CD14-positive monocyte (primary cell): ENCODE measurements around the gene RERE. TPM values are rescaled to one million over a fixed set of nuclear protein-coding genes. Genes with fewer than 3 reads are reported as not detected.

ENCODE experiments used
- DNase-seq, 3 donors: peaks; one replicate each; pipeline ENCODE4 v3.0.0-alpha.2; 2011 to 2022
- H2AFZ ChIP-seq: 2 replicates; pipeline ENCODE4 v1.6.0; 2012; ENCODE audit warnings: mild to moderate bottlenecking, low read depth, low read length, inconsistent platforms; ENCODE audit not compliant: insufficient read depth, poor library complexity, severe bottlenecking
- H3K27ac ChIP-seq, 2 donors: 1 replicate in 1 of 2; 2 replicates in 1 of 2; pipeline ENCODE4 v1.5.1; 2012 to 2013; ENCODE audit warnings: low read length in 2 of 2, control low read depth in 1 of 2, inconsistent platforms in 1 of 2, low read depth in 1 of 2, mild to moderate bottlenecking in 1 of 2
- H3K27me3 ChIP-seq, 2 donors: one replicate each; pipeline versions ENCODE4 v1.6.0 to v1.6.1; 2011 to 2013; ENCODE audit warnings: low read length in 2 of 2; ENCODE audit not compliant: control insufficient read depth in 2 of 2, insufficient read depth in 2 of 2
- H3K36me3 ChIP-seq, 2 donors: replicated peaks in 1 of 2; 1 replicate in 1 of 2; 2 replicates in 1 of 2; pipeline versions ENCODE4 v1.5.1 to v1.6.1; 2012 to 2013; ENCODE audit warnings: low read length in 2 of 2, control low read depth in 1 of 2, inconsistent platforms in 1 of 2, mild to moderate bottlenecking in 1 of 2; ENCODE audit not compliant: insufficient read depth in 2 of 2, control insufficient read depth in 1 of 2
- H3K4me1 ChIP-seq, 2 donors: 1 replicate in 1 of 2; 2 replicates in 1 of 2; pipeline versions ENCODE4 v1.5.1 to v1.6.1; 2012 to 2013; ENCODE audit warnings: low read length in 2 of 2, control low read depth in 1 of 2, inconsistent platforms in 1 of 2, mild to moderate bottlenecking in 1 of 2, moderate library complexity in 1 of 2; ENCODE audit not compliant: insufficient read depth in 2 of 2, control insufficient read depth in 1 of 2
- H3K4me2 ChIP-seq: replicated peaks from 2 replicates; pipeline ENCODE3; 2012; ENCODE audit warnings: low read length, moderate library complexity, mild to moderate bottlenecking; ENCODE audit not compliant: poor library complexity, severe bottlenecking; ENCODE audit errors: extremely low read depth
- H3K4me3 ChIP-seq, 3 experiments: fragments of 200-600 bp in 1 of 3; sonication (generic) in 1 of 3; replicated peaks in 1 of 3; 1 replicate in 2 of 3; 2 replicates in 1 of 3; pipeline ENCODE4 v1.5.1; 2011 to 2013; ENCODE audit warnings: low read length in 3 of 3, mild to moderate bottlenecking in 3 of 3, control low read depth in 2 of 3, low read depth in 2 of 3, inconsistent platforms in 1 of 3, moderate library complexity in 1 of 3
- H3K79me2 ChIP-seq: 2 replicates; pipeline ENCODE4 v1.6.0; 2012; ENCODE audit warnings: mild to moderate bottlenecking, control low read depth, inconsistent platforms, low read length, moderate library complexity; ENCODE audit not compliant: insufficient read depth
- H3K9ac ChIP-seq: 2 replicates; pipeline ENCODE4 v1.6.0; 2017; ENCODE audit warnings: low read length, mild to moderate bottlenecking; ENCODE audit not compliant: insufficient read depth, poor library complexity, severe bottlenecking
- H3K9me3 ChIP-seq, 2 donors: replicated peaks in 1 of 2; 1 replicate in 1 of 2; 2 replicates in 1 of 2; pipeline versions ENCODE4 v1.5.1 to v1.6.1; 2012 to 2013; ENCODE audit warnings: low read length in 2 of 2, control low read depth in 1 of 2; ENCODE audit not compliant: control insufficient read depth in 1 of 2, insufficient read depth in 1 of 2
- H4K20me1 ChIP-seq: 2 replicates; pipeline ENCODE4 v1.6.0; 2012; ENCODE audit warnings: mild to moderate bottlenecking, low read length, control low read depth, moderate library complexity; ENCODE audit not compliant: insufficient read depth
- H3K27ac Mint-ChIP-seq, 7 donors: one replicate each; pipeline ENCODE4 v1.8.0; 2020; ENCODE audit warnings: mild to moderate bottlenecking in 7 of 7, mixed read lengths in 7 of 7, moderate library complexity in 6 of 7, inconsistent platforms in 2 of 7
- H3K27me3 Mint-ChIP-seq, 3 donors: one replicate each; pipeline ENCODE4 v1.8.0; 2021 to 2022; ENCODE audit warnings: low read depth in 3 of 3, mild to moderate bottlenecking in 3 of 3, mixed read lengths in 3 of 3, moderate library complexity in 3 of 3, inconsistent platforms in 1 of 3
- H3K36me3 Mint-ChIP-seq, 2 donors: one replicate each; pipeline ENCODE4 v1.8.0; 2020; ENCODE audit warnings: mixed read lengths in 2 of 2, inconsistent platforms in 1 of 2, mild to moderate bottlenecking in 1 of 2
- H3K4me1 Mint-ChIP-seq: one replicate; pipeline ENCODE4 v1.8.0; 2020; ENCODE audit warnings: mild to moderate bottlenecking, mixed read lengths
- H3K4me3 Mint-ChIP-seq, 2 donors: one replicate each; pipeline ENCODE4 v1.8.0; 2020; ENCODE audit warnings: mild to moderate bottlenecking in 2 of 2, mixed read lengths in 2 of 2, moderate library complexity in 1 of 2
- H3K9me3 Mint-ChIP-seq, 7 donors: one replicate each; pipeline ENCODE4 v1.8.0; 2020 to 2022; ENCODE audit warnings: mixed read lengths in 7 of 7, mild to moderate bottlenecking in 6 of 7, moderate library complexity in 6 of 7, inconsistent platforms in 2 of 7
- CTCF ChIP-seq: fragments of 200-600 bp; IDR thresholded peaks from one replicate; pipeline ENCODE4 v1.8.0; 2022; ENCODE audit warnings: antibody characterized with exemption, mild to moderate bottlenecking
- WGBS: methylation state at CpG from one replicate; pipeline ENCODE4 v1.1.5; 2013; ENCODE audit warnings: missing lambda C conversion rate; ENCODE audit not compliant: insufficient coverage; 5-methylcytosine and 5-hydroxymethylcytosine counted together
- intact Hi-C, 2 donors: fragments of 100-400 bp; cut with micrococcal nuclease; formaldehyde crosslinking; loops; one replicate each; pipeline versions ENCODE4 v1.15.0 to v1.15.1; 2023
- polyA plus RNA-seq, 3 donors: library from polyadenylated mRNA; depleted of rRNA in 1 of 3; unstranded in 2 of 3; stranded (reverse) in 1 of 3; fragments of 300-500 nt in 2 of 3; fragments of >200 nt in 1 of 3; fragmentation: Illumina TruSeq in 2 of 3; gene quantifications; 1 replicate in 2 of 3; 2 replicates in 1 of 3; pipeline ENCODE4 v1.2.3, GENCODE V29; 2012 to 2021

Gene RERE
- polyA plus RNA-seq, 3 donors: 1.2 to 19.4 (median 3.8) TPM

- H3K36me3 Mint-ChIP-seq: peaks cover 81 to 95% of the 10 kb centered on the region in 2 donors
- Histone ChIP-seq H3K27ac (no peak overlapping the region), H3K36me3 (peaks cover 97 to 98% of the 10 kb centered on the region in 2 donors), H4K20me1 (peaks cover 85% of the 10 kb centered on the region), H3K4me3 (no peak overlapping the region), H3K79me2 (peaks cover 2% of the 10 kb centered on the region), H3K9me3 (no peaks in the 10 kb centered on the region), H2AFZ (no peak overlapping the region), H3K4me2 (no peak overlapping the region), H3K27me3 (no peaks in the 10 kb centered on the region), H3K4me1 (no peaks in the 10 kb centered on the region), H3K9ac (no peak overlapping the region)
- no peak for TF ChIP-seq CTCF
- no peak for DNase-seq
- H3K9me3 Mint-ChIP-seq: peaks cover 0 to 1% (median 0%) of the 10 kb centered on the region in 7 donors
- no peaks in the 10 kb centered on the region for H3K4me1 Mint-ChIP-seq
- no peak overlapping the region for H3K27ac Mint-ChIP-seq
- WGBS: 93% methylated on average over 23 of the region's 26 CpGs
- intact Hi-C loops: no loop called here
- peaks cover 0 to 2% (median 2%) of the 10 kb centered on the region in 3 donors for H3K27me3 Mint-ChIP-seq
- no peak overlapping the region for H3K4me3 Mint-ChIP-seq
Measured at GRCh38 chr1:8360493-8361197, 456.8 kb downstream of the RERE start.

DNA sequence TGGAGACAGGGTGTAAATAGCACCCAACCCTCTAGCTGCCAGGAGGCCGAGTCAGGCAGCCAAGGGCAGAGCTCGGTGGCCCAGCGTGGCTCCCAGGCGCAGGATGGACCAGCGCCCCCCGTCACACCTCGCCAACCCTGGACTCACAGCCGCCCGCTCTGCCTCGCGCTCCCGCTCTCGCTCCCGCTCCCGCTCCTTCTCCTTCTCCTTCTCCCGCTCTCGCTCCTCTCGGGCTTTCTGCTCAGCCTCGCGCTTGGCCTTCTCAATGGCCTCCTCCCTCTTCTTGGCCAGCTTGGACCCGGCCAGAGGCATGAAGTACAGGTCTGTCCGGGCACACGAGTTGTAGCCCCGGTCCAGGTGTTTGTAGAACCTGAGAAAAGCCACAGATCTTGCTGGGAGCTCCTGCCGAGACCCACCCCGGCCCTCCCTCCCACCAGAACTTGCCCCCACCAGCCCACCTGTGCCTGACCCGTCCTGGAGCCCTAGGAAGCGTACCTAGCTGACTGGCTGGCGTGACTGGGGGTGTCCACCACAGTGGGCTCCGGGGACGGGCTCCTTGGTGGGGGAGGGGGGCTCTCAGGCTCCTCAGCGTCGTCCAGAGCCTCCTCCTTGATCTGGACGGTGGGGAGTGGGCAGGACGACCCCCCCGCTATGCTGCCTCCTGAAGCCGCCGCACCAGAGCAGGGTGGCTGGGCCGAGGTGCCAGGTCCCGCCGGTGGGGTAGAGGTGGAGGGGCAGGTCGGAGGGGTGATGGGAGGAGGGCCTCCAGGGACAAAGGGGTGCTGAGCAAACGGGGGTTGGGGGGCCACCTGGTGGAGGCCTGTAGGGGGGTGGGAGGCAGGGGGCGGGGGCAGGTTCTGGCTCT lies 457.6 kb downstream of the RERE start:
- 98% methylated on average over 36 of the region's 44 CpGs for WGBS
- Histone ChIP-seq H4K20me1 (peaks cover 84% of the 10 kb centered on the region), H3K9ac (no peak overlapping the region), H3K4me1 (no peaks in the 10 kb centered on the region), H3K79me2 (no peaks in the 10 kb centered on the region), H3K4me2 (no peak overlapping the region), H3K27me3 (no peaks in the 10 kb centered on the region), H3K9me3 (no peaks in the 10 kb centered on the region), H3K27ac (peak overlapping the region in 1 of 2 donors; percentile 5), H3K36me3 (peaks cover 97 to 98% of the 10 kb centered on the region in 2 donors), H3K4me3 (no peak overlapping the region), H2AFZ (no peak overlapping the region)
- Mint-ChIP-seq H3K27ac (peak overlapping the region in 2 of 7 donors; percentile 33 to 85), H3K27me3 (peaks cover 0 to 2% (median 2%) of the 10 kb centered on the region in 3 donors), H3K4me1 (no peaks in the 10 kb centered on the region), H3K9me3 (peaks cover 0 to 1% (median 0%) of the 10 kb centered on the region in 7 donors), H3K4me3 (no peak overlapping the region), H3K36me3 (peaks cover 81 to 95% of the 10 kb centered on the region in 2 donors)
- intact Hi-C loops: no loop called here
- no peak for TF ChIP-seq CTCF
- DNase-seq: no peak
